ENCODE measurements around the gene CACNA1B.

DNA sequence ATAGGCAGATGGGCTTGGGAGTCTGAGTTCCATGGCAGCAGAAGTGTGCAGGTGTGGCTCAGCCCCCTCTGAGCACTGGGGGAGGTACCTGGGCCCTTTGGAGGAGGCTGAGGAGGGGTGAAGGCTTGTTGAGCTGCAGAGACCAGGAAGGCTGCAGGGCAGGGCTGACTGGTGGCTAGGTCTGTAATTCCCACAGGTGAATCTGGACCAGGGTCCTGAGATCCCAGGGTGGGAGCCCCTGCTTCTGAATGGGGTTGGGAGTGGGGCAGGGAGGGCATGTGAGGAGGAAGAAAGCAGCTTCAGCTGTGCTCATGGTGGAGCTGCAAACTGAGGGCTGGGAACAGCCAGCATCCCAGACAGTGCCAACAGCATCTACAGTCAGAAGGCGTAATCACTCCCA lies 111.1 kb downstream of the CACNA1B start:
- TF ChIP-seq ZNF282 (CRISPR knock-in tag; IDR thresholded peaks at IDR 0.05) (no peak), GATAD2A (IDR thresholded peaks at IDR 0.05) (no peak), EHMT2 (IDR thresholded peaks at IDR 0.05) (no peak)
